Stimulated activated naive B cell treated with anti-CD40 and anti-IgM and Interleukin-4, amounts not matched to agents 10 μg/mL and 1 μg/mL and 100 μg/mL, for 72 hours (primary cell): ENCODE data around the gene ITPR2.
"Not testable (repeated sequence)": the region's sequence is repeated elsewhere in the genome, so short reads cannot be mapped to it uniquely, and the experiment has no call there.

ENCODE experiments used
- ATAC-seq, 2 donors: fragments of 150-1000 bp; cut with Tn5 transposase; replicated peaks; 2 replicates each; pipeline ENCODE4 v1.10.0; 2021; ENCODE audit warnings: moderate library complexity in 1 of 2
- DNase-seq: peaks from one replicate; pipeline ENCODE4 v3.0.0; 2021
- H3K27ac Mint-ChIP-seq: one replicate; pipeline ENCODE4 v1.8.0; 2022; ENCODE audit warnings: mild to moderate bottlenecking, mixed read lengths
- H3K27me3 Mint-ChIP-seq, 2 donors: one replicate each; pipeline ENCODE4 v1.8.0; 2022; ENCODE audit warnings: mixed read lengths in 2 of 2
- H3K36me3 Mint-ChIP-seq, 2 donors: one replicate each; pipeline ENCODE4 v1.8.0; 2022; ENCODE audit warnings: mixed read lengths in 2 of 2, mild to moderate bottlenecking in 1 of 2
- H3K4me1 Mint-ChIP-seq, 2 donors: one replicate each; pipeline ENCODE4 v1.8.0; 2022; ENCODE audit warnings: mixed read lengths in 2 of 2, mild to moderate bottlenecking in 1 of 2
- H3K4me3 Mint-ChIP-seq, 2 donors: one replicate each; pipeline ENCODE4 v1.8.0; 2022; ENCODE audit warnings: mild to moderate bottlenecking in 2 of 2, mixed read lengths in 2 of 2, moderate library complexity in 1 of 2
- H3K9me3 Mint-ChIP-seq, 2 donors: one replicate each; pipeline ENCODE4 v1.8.0; 2022; ENCODE audit warnings: mixed read lengths in 2 of 2, mild to moderate bottlenecking in 1 of 2

ITPR2 gene

GRCh38 chr12:26780656-26781055 lies 52.3 kb downstream of the ITPR2 start:
- peaks cover 46 to 69% of the 10 kb centered on the region in 2 donors for H3K36me3 Mint-ChIP-seq
- H3K27ac Mint-ChIP-seq, ATAC-seq, H3K27me3 Mint-ChIP-seq, H3K4me3 Mint-ChIP-seq, DNase-seq, H3K4me1 Mint-ChIP-seq: not testable (repeated sequence)
- H3K9me3 Mint-ChIP-seq: peaks cover 12 to 17% of the 10 kb centered on the region in 2 donors

GRCh38 chr12:26778173-26778775 lies 54.7 kb downstream of the ITPR2 start:
- Mint-ChIP-seq H3K36me3 (peaks cover 55 to 74% of the 10 kb centered on the region in 2 donors), H3K4me1 (peaks cover 7 to 11% of the 10 kb centered on the region in 2 donors), H3K9me3 (peaks cover 17 to 20% of the 10 kb centered on the region in 2 donors)

DNA sequence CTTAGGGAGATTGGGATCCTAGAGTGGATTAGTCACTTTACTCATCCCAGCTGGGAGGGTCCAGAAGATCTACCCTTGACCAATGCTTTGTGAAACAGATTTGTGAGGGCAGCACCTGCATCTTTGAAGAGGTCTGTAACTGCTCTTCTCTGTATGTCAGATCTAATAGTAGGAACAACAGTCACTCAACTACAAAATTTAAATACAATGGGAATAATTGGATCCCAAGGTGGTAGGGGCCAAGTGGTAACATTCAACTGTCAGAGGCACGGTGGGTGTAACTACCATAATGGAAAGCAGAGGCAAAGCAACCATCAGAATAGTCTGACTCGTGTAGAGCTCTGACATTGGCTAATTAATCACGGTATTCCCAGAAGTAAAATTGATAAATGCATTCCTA lies 55.8 kb downstream of the ITPR2 start:
- ATAC-seq: no peak
- H3K36me3 Mint-ChIP-seq: peaks cover 52 to 71% of the 10 kb centered on the region in 2 donors

More at GRCh38 chr12:26778173-26778775, 54.7 kb downstream of the ITPR2 start:
- DNase-seq, H3K27ac Mint-ChIP-seq, ATAC-seq, H3K4me3 Mint-ChIP-seq, H3K27me3 Mint-ChIP-seq: not testable (repeated sequence)

DNA sequence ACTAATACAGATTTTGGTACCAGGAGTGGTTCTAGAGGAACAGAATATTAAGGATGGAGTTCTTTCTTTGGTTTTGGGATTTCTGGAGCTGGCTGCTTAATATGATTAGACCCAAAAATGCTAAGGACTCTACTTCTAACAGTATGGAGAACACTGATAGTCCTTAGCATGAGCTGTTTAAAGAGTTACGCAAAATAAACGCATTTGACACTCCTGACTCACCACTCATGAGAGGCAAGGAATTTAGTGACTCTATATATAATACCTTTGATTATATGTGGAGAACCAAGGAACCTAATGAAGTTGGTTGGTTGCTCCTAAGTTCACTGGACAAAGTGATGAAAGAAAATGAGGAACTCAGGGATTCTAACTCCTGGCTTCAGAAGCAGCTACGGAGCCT lies 57.0 kb downstream of the ITPR2 start:
- ATAC-seq, H3K4me3 Mint-ChIP-seq, H3K27ac Mint-ChIP-seq: not testable (repeated sequence)

More for the DNA sequence above, 55.8 kb downstream of the ITPR2 start:
- no peak for DNase-seq
- Mint-ChIP-seq H3K4me3 (no peak overlapping the region), H3K4me1 (peaks cover 4 to 16% of the 10 kb centered on the region in 2 donors), H3K9me3 (peaks cover 17 to 20% of the 10 kb centered on the region in 2 donors), H3K27ac (no peak overlapping the region), H3K27me3 (no peaks in the 10 kb centered on the region)

GRCh38 chr12:26773313-26774104 lies 59.5 kb downstream of the ITPR2 start:
- Mint-ChIP-seq H3K36me3 (peaks cover 39 to 46% of the 10 kb centered on the region in 2 donors), H3K9me3 (peaks cover 13 to 18% of the 10 kb centered on the region in 2 donors), H3K4me1 (peaks cover 25 to 28% of the 10 kb centered on the region in 2 donors), H3K27me3 (no peaks in the 10 kb centered on the region), H3K4me3 (no peak overlapping the region), H3K27ac (no peak overlapping the region)
- ATAC-seq (no peak), DNase-seq (no peak)

More for the DNA sequence above, 57.0 kb downstream of the ITPR2 start:
- peaks cover 14 to 20% of the 10 kb centered on the region in 2 donors for H3K9me3 Mint-ChIP-seq
- not testable (repeated sequence) for H3K27me3 Mint-ChIP-seq, DNase-seq
- H3K4me1 Mint-ChIP-seq: peaks cover 4 to 16% of the 10 kb centered on the region in 2 donors
- H3K36me3 Mint-ChIP-seq: peaks cover 47 to 65% of the 10 kb centered on the region in 2 donors

GRCh38 chr12:26771861-26772260 lies 61.1 kb downstream of the ITPR2 start:
- Mint-ChIP-seq H3K4me1 (peaks cover 28 to 29% of the 10 kb centered on the region in 2 donors), H3K27ac (no peak overlapping the region), H3K36me3 (peaks cover 35 to 36% of the 10 kb centered on the region in 2 donors), H3K9me3 (peaks cover 6 to 12% of the 10 kb centered on the region in 2 donors), H3K27me3 (no peaks in the 10 kb centered on the region), H3K4me3 (no peak overlapping the region)
- ATAC-seq: no peak
- no peak for DNase-seq

- no peak overlapping the region for H3K4me3 Mint-ChIP-seq
- H3K27me3 Mint-ChIP-seq: no peaks in the 10 kb centered on the region
- DNase-seq (no peak), ATAC-seq (peak in 1 of 2 donors; percentile 43)
- H3K36me3 Mint-ChIP-seq: peaks cover 32 to 34% of the 10 kb centered on the region in 2 donors
- H3K9me3 Mint-ChIP-seq: peaks cover 0 to 8% of the 10 kb centered on the region in 2 donors
- H3K4me1 Mint-ChIP-seq: peaks cover 28 to 30% of the 10 kb centered on the region in 2 donors
- H3K27ac Mint-ChIP-seq: no peak overlapping the region
Measured at GRCh38 chr12:26770239-26771070, 62.5 kb downstream of the ITPR2 start.

DNA sequence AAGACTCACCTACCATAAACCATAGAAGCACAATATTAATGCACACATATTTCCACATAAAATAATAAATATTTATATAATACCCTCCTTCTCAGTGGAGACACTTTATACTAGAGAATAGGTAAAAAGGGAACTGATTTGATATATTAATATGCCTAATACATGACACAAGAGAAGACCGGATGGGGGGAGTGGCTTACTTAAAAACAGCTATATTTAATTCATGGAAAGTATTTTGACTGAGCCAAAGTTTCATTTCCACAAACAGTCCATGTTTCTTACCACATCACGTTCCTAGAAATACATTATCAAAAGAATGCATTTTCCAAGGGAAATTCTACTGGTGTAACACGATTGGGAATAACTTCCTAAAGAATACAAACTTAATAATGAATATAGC lies 63.4 kb downstream of the ITPR2 start:
- no peak overlapping the region for H3K4me3 Mint-ChIP-seq
- no peak for ATAC-seq

GRCh38 chr12:26768611-26769603 lies 64.1 kb downstream of the ITPR2 start:
- H3K9me3 Mint-ChIP-seq: peaks cover 2% of the 10 kb centered on the region in 2 donors
- peaks cover 28 to 31% of the 10 kb centered on the region in 2 donors for H3K36me3 Mint-ChIP-seq
- DNase-seq (no peak), ATAC-seq (peak; percentile 36 to 61)
- H3K27me3 Mint-ChIP-seq: no peaks in the 10 kb centered on the region
- H3K4me3 Mint-ChIP-seq: no peak overlapping the region
- no peak overlapping the region for H3K27ac Mint-ChIP-seq
- H3K4me1 Mint-ChIP-seq: peaks cover 23 to 30% of the 10 kb centered on the region in 2 donors

More for the DNA sequence above, 63.4 kb downstream of the ITPR2 start:
- H3K27me3 Mint-ChIP-seq: no peaks in the 10 kb centered on the region
- H3K36me3 Mint-ChIP-seq: peaks cover 23 to 26% of the 10 kb centered on the region in 2 donors
- H3K9me3 Mint-ChIP-seq: no peaks in the 10 kb centered on the region
- H3K27ac Mint-ChIP-seq: no peak overlapping the region
- no peak for DNase-seq
- H3K4me1 Mint-ChIP-seq: peaks cover 24 to 30% of the 10 kb centered on the region in 2 donors

DNA sequence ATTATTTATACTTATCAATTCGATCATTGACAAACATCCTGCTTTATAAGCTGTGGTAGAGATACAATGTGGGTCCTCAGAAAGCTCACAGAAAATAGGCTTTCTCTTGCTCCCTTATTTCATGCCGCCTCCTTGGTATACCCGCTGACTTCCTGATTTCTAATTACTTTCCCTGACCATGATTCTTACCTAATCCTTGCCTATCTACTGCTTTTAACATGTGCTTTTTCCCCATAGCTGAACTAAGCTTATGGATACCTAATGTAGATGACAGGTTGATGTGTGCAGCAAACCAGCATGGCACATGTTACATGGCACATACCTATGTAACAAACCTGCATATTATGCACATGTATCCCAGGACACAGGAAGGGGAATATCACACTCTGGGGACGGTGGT lies 65.1 kb downstream of the ITPR2 start:
- no peak overlapping the region for H3K27ac Mint-ChIP-seq
- H3K4me3 Mint-ChIP-seq: no peak overlapping the region
- no peaks in the 10 kb centered on the region for H3K27me3 Mint-ChIP-seq
- ATAC-seq (no peak), DNase-seq (no peak)
- peaks cover 28 to 32% of the 10 kb centered on the region in 2 donors for H3K36me3 Mint-ChIP-seq
- H3K9me3 Mint-ChIP-seq: peaks cover 5% of the 10 kb centered on the region in 2 donors
- peaks cover 17 to 26% of the 10 kb centered on the region in 2 donors for H3K4me1 Mint-ChIP-seq

- DNase-seq (no peak), ATAC-seq (no peak)
- Mint-ChIP-seq H3K36me3 (peaks cover 29 to 32% of the 10 kb centered on the region in 2 donors), H3K4me1 (peaks cover 14 to 26% of the 10 kb centered on the region in 2 donors), H3K4me3 (no peak overlapping the region), H3K9me3 (peaks cover 6 to 7% of the 10 kb centered on the region in 2 donors), H3K27ac (no peak overlapping the region), H3K27me3 (no peaks in the 10 kb centered on the region)
Measured at GRCh38 chr12:26767116-26767515, 65.9 kb downstream of the ITPR2 start.

GRCh38 chr12:26762186-26762585 lies 70.8 kb downstream of the ITPR2 start:
- ATAC-seq (no peak), DNase-seq (no peak)
- Mint-ChIP-seq H3K4me3 (no peak overlapping the region), H3K36me3 (peaks cover 38 to 51% of the 10 kb centered on the region in 2 donors), H3K27me3 (no peaks in the 10 kb centered on the region), H3K27ac (peak overlapping the region; percentile 14), H3K9me3 (peaks cover 14 to 15% of the 10 kb centered on the region in 2 donors), H3K4me1 (peaks cover 0 to 5% of the 10 kb centered on the region in 2 donors)

GRCh38 chr12:26761775-26762174 lies 71.2 kb downstream of the ITPR2 start:
- H3K9me3 Mint-ChIP-seq: peaks cover 14 to 15% of the 10 kb centered on the region in 2 donors
- no peak overlapping the region for H3K4me3 Mint-ChIP-seq
- peaks cover 35 to 47% of the 10 kb centered on the region in 2 donors for H3K36me3 Mint-ChIP-seq
- H3K4me1 Mint-ChIP-seq: peaks cover 0 to under 1% of the 10 kb centered on the region in 2 donors
- H3K27me3 Mint-ChIP-seq: no peaks in the 10 kb centered on the region
- DNase-seq: no peak
- peak overlapping the region; percentile 3 for H3K27ac Mint-ChIP-seq
- no peak for ATAC-seq
